Stimulated activated CD8-positive, alpha-beta memory T cell treated with anti-CD3 and anti-CD28 coated beads, Interleukin-12 subunit alpha, Interleukin-12 subunit beta, amount 100 ng/mL, for 24 hours (primary cell): ENCODE data around the gene RXFP4.
"Not testable (repeated sequence)": the region's sequence is repeated elsewhere in the genome, so short reads cannot be mapped to it uniquely, and the experiment has no call there.

Experiments
- DNase-seq: peaks from one replicate; pipeline ENCODE4 v3.0.0-alpha.2; 2020; ENCODE audit errors: extremely low read depth

The RXFP4 gene

DNA sequence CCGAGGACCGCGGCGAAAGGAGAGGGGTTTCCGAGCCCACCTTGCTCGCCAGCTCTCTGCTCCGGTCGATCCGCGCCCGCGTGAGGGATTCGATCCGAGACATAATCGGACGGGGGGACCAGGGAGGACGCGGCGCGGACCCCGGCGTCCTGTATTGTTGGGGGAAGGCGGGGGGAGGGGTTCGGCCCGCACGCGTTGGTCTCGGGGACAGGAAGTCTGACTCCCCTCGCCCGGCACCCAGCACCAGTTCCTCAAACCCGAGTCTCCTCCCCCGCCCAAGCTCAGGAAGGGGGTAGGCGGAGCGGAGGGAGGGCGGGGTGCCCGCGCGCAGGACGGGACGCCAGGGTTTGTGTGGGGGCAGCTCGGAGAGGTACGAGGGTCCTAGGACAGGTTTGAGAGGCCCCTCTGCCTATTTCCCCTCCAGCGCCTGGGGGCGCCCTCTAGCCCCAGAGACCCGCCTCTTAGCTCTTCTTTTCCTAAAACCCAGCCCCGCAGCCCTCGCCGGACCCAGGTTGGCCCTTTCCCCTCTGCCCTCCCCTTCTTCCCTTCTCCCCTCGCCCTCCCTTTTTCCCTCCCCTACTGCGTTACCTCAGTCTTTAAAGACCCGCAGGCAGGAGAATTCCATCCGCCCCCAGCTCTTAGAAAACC is 37.0 kb downstream of the RXFP4 start, which contains the start of gene ARHGEF2:
TSS of gene ARHGEF2 (minus strand) at position 223 of the 648 bp plus-strand sequence. CDS start at position 103, 120 bp downstream.
- peak; percentile 69 for DNase-seq

DNA sequence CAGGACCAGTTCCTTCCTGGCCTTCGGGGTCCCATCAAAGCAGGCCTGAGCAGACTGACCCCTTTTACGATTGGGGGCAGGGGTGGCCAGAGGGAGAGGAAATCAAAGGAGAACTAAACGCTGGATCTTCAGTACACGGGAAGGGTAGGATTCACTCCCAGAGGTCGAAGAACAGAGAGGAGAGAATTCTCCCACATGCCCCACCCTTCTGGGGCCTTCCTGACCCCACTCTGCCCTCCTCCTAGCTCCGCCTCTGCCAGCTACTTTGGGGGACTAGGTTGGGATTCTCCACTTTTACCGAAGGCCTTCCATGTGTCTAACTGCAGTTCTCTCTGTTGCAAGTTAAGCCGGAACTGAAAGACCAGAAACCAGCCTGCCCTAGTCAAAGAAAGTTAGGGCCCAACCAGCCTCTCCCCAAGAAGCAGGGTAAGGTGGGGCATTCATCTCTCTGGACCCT is 37.6 kb downstream of the RXFP4 start:
- DNase-seq, result no peak

DNA sequence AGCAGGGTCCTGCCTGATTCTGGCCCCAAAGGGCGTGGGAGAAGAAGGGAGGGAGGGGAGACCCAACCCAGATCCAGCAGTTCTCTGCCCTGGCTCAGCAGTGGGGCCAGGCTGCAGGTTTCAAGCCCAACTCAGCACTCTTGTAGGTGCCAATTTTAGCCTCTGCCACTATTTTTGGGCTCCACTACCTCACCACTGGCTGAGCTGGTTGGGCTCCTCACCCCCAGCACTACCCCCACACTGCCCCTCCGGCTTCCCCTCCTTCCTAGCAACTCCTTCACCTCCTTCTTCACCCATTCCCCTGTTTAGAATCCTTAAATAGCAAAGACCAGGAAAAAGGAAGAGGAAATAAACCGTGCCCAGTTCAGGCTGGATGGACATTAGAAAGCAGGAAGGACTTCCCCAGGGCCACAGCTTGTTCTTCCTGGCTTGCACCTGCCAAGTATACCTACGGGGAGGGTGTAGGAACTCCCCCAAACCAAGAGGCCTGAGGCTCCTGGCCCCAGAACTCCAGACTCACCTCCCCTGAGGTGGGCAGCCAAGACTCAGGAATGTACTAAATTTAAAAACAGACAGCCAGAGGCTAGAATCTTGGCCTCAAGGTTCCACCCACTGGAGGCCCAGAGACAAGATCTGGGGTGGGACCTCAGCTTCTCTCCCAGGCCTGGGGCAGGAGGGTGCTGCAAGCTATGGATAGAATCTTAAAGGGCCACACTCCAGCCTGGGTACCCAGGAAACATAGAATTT is 38.3 kb downstream of the RXFP4 start:
- DNase-seq, result no peak

DNA sequence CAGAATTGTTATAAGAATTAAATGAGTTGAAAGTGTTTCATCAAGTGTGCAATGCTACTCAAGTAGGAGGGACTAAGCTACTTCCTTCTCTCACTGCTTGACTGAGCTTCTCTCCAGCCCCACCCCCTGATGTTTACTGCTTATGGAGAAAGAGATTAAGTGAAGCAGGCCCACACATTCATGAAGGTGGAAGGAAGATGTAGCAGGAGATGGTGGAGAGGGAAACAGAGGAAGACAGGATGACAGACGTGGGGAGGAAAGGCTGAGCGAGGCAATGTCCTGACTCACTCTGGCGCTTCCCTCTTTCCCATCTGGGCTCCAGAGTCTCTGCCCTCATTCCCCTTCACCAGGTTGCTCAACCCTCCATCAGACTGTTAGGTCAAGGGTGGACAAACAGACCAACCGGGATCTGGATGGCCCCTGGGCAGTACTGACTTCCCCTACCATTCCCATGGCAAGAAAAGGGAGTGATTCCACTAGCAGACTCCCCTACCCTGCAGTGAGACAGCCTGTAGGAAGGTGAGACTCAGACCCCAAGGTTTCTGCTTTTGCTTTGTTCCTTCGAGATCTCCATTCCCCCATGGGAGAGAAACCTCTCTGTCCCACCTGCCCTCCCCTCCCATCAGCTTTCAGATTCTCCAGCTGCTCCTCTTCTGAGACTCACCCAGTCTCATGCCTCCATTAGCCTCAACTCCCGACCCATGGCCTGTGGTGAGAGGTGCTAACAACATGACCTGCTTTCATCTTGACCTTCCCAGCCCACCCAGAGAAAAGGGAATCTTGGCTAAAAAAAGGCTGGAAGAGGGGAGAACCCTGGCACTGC is 40.0 kb downstream of the RXFP4 start:
- DNase-seq, result no peak

DNA sequence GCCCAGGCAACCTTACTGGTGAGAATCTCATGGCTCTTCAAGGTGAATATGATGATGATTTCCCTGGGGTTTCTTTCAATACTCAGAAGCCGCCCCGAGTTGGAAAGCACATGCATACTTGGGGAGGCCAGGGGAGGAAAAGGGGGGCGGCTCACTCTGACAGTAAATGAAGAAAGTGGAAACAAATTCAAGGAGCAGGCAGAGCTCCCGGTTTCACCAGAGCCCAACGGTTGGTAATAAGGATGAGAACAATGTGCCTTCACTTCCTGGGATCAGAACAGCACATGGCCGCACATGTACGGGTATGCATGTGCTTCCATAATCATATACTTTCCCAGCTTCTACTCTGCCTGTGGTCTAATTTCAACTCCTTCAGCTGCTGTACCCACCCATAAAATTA is 40.7 kb downstream of the RXFP4 start:
- DNase-seq, result no peak

DNA sequence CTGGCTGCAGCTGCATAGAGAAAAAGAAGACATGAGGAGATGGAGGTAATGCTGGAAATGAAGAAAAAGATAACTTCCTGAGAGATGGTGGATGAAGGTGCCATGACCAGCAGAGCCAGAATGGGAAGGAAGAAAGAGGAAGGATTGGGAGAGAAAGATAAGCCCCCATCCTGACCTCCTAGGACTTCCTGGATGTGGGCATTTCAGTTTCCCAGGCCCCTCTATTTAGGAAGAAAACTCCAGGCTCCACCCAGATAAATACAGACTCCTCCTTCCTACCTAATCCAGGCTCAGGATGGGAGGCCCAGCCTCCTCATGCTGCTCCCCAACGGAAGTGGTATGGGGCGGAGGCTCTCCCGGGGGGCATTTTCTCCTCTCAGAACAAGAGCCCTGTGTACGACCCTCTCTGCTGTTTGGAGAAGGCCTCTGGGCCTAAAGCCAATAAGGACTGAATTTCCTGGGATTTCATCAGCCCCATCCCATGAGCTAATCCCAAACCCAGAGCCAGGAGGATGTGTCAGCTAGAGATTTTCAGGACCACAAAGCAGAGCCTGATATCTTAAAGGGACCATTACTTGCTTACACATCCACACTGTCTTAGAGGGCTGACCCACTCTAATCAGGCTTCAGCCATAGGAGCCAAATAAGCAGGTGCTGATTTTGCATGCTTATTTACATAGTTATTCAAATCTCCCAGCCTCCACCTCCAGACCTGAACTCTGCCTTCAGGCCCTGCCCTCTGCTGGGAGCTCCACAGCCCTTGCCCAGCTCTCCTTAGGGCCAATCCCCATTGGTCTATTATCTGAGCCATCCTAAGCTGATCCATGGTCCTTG is 42.0 kb downstream of the RXFP4 start:
- no peak for DNase-seq

DNA sequence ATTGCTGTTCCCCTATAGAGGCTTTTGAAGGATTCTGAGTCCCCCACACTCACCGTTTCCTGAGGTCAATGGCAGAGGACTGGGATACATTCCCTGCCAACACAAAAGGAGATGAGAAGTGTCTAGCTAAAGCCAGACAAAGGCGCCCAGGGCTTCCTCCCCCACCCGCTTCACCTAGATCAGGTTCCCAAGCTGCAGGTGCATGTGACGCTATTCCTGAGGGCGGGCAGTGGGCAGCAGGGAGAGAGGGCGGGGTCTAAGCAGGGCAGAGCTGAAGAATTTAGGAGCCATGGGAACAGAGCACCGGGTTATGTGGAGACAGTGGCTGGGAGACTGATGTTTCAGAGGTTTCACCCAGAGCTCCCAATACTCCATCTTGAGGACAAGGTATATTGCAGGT is 42.9 kb downstream of the RXFP4 start:
- DNase-seq, result no peak

DNA sequence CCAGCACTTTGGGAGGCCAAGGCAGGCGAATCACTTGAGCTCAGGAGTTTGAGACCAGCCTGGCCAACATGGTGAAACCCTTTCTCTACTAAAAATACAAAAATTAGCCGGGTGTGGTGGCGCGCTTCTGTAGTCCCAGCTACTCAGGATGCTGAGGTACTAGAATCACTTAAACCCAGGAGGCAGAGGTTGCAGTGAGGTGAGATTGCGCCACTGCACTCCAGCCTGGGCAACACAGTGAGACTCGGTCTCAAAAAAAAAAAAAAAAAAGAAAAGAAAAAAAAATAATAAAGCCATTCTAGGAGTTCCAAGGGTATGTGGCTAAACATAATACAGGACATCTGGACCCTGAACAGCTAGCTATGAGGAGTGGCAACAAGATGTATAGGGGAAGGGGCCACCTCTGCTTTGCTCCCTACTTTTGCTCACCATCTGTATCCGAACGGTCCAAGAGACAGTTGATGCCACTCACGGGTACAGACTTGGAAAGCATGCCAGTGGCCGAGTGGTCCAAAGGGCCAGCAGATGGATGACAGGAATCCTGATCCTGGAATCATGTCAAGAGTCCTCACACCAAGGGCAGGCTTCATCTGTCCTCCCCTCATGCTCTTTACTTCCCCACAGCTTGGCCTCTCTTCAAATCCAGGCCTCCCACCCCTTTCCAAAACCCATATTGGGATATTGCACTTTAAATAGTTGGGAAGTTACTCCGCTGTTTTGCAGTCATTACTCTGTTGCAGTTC is 43.6 kb downstream of the RXFP4 start:
- DNase-seq, result not testable (repeated sequence)

DNA sequence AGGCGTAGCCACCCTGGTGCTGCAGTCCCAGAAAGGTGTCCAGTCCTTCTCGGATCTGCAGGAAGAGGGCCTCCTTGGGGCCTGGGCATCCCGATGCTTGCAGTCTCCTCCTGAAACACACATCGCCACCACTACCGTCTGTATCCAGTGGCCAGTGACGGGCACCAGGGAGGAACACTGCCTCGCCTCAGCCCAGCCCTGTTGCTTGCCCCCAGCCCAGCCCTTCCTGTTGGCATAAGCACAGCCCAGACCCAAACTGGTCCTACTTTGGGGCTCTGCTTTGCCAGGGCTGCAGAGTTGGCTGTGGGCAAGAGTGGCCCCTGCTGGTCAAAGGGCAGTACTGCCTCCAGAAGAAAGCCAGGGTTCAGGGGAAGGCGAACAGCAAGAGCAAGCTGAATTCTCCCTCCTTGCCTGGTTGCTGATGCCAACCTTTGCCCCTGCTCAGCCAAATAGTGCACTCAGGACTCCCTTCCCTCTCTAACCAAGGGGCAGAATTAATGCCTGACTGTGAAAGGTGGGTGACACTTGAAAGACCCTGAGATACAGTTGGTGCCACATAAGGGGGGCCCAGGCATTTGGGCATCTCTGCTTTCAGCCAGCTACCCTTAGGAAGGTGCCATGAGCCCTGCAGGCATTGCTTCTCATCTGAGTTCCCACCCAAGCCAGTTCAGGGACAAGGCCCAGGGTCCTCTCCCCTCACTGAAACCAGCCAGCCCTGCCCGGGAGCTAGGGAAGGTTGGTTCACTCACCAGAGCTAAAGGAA is 48.0 kb downstream of the RXFP4 start:
- DNase-seq, result no peak

DNA sequence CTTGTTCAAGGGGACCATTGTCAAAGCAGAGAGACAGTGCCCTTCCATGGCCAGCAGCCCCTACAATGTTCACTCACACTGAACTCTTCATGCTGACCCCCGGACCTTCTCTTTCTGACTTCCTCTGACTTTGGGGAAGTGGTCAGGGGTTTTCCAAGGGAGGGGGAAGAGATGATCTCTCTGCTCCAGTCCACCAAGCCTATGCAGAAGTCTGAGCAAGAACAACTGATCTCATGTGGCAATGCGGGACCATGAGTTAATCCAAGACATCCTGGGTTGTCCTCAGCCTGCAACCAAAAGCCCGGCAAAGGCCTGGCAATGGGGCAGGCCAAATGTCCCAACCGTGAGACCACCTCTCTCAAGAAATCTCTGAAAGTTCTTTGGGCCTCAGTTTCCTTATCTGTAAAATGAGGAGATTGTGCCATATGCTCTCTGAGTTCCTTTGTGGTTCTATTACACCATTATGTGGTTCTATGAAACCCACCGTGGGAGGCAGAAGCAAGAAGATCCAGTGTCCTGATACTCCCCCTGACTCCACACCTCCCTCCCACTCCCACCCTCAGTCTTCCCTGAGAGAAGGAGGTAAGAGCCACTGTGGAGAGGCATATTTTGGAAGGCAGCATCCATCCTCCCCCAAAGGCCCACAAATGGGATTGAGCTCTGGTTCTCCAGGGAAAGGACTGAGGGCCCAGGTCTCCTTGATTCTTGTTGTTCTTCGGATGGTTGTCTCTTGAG is 48.7 kb downstream of the RXFP4 start:
- no peak for DNase-seq
